Measurements from ENCODE around the gene SLC7A14. TPM values are rescaled to one million over a fixed set of nuclear protein-coding genes. Genes with fewer than 3 reads are reported as not detected.

Gene SLC7A14
- total RNA-seq, 1 donor from 2014 or later = 0.07 TPM

DNA sequence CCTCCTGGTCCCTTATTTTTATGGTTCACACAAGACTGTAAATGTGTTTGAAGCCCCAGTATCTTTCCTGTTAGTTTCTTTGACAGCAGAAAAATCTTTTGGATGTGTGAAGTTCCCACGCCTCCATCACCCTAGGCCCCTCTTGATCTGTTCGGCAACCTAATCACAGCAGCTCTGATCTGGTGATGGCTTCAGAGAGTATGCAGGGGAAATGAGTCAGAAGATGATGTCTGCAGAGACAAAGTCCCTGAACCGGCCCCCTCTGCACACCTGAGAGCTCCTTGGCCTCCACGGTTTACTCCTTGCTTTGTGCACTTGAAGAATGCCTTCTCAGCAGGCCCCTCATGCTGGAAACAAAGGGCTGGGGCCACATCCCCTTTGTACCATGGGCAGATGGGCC is 103.7 kb downstream of the SLC7A14 start:
- Mint-ChIP-seq H3K4me3 (no peak overlapping the region), H3K27me3 (ENCODE audit: low read depth) (no peaks in the 10 kb centered on the region), H3K4me1 (peaks cover 20% of the 10 kb centered on the region), H3K27ac (ENCODE audit: unreplicated experiment) (no peak overlapping the region), H3K9me3 (no peaks in the 10 kb centered on the region), H3K36me3 (ENCODE audit: low read depth) (no peaks in the 10 kb centered on the region)
- TF ChIP-seq, protein P1, sequence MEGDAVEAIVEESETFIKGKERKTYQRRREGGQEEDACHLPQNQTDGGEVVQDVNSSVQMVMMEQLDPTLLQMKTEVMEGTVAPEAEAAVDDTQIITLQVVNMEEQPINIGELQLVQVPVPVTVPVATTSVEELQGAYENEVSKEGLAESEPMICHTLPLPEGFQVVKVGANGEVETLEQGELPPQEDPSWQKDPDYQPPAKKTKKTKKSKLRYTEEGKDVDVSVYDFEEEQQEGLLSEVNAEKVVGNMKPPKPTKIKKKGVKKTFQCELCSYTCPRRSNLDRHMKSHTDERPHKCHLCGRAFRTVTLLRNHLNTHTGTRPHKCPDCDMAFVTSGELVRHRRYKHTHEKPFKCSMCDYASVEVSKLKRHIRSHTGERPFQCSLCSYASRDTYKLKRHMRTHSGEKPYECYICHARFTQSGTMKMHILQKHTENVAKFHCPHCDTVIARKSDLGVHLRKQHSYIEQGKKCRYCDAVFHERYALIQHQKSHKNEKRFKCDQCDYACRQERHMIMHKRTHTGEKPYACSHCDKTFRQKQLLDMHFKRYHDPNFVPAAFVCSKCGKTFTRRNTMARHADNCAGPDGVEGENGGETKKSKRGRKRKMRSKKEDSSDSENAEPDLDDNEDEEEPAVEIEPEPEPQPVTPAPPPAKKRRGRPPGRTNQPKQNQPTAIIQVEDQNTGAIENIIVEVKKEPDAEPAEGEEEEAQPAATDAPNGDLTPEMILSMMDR (conservative IDR thresholded peaks at IDR 0.05) = no peak
- DNase-seq (ENCODE audit: low read depth, low spot score) = no peak

DNA sequence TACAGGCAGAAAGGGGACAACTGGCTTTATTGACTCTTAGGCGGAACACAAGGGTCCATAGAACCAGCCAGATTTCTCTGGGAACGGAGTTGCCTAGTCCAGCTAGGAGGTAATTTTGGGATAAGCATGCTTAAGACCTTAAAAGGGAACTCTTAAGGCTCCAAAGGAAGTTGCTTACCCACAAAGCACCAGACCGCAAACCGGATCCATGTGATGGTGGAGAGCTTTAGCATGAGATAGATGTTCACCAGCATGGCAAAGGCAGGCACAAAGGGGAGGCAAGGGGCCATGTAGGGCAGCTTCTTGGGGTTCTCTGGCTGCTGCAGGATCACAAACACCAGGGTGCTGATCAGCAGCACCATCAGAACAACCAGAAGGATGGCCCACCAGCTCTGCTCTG is 105.8 kb downstream of the SLC7A14 start:
- no peaks in the 10 kb centered on the region for H3K36me3 Mint-ChIP-seq (ENCODE audit: low read depth)
- TF ChIP-seq, protein P1 (conservative IDR thresholded peaks at IDR 0.05) = no peak
- H3K27me3 Mint-ChIP-seq (ENCODE audit: low read depth) = peaks cover 11% of the 10 kb centered on the region
- H3K9me3 Mint-ChIP-seq = no peaks in the 10 kb centered on the region
- no peak for DNase-seq (ENCODE audit: low read depth, low spot score)
- no peak overlapping the region for H3K4me3 Mint-ChIP-seq
- H3K27ac Mint-ChIP-seq (ENCODE audit: unreplicated experiment) = no peak overlapping the region
- no peaks in the 10 kb centered on the region for H3K4me1 Mint-ChIP-seq

DNA sequence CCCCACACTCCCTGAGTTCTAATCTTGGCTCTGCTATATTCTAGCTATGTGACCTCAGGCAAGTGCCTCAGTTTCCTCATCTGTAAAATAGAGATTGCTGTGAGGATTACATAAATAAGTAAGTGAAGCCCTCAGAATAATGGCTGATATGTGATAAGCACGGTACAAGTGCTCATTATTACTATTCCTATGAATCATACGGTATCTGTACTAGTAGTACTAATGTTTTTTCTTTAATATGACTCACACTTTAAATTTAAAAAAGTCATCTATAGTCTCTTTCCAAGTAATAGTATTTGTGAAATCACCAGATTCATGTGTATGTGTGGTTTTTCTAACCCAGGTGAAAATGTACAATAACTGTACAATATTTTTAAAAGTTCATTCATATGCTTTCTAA is 108.5 kb downstream of the SLC7A14 start:
- no peak for DNase-seq (ENCODE audit: low read depth, low spot score)
- H3K9me3 Mint-ChIP-seq = no peaks in the 10 kb centered on the region
- no peaks in the 10 kb centered on the region for H3K36me3 Mint-ChIP-seq (ENCODE audit: low read depth)
- TF ChIP-seq, protein P1 (conservative IDR thresholded peaks at IDR 0.05) = no peak
- H3K4me3 Mint-ChIP-seq = no peak overlapping the region
- H3K4me1 Mint-ChIP-seq = no peaks in the 10 kb centered on the region
- no peak overlapping the region for H3K27ac Mint-ChIP-seq (ENCODE audit: unreplicated experiment)
- H3K27me3 Mint-ChIP-seq (ENCODE audit: low read depth) = peaks cover 20% of the 10 kb centered on the region

DNA sequence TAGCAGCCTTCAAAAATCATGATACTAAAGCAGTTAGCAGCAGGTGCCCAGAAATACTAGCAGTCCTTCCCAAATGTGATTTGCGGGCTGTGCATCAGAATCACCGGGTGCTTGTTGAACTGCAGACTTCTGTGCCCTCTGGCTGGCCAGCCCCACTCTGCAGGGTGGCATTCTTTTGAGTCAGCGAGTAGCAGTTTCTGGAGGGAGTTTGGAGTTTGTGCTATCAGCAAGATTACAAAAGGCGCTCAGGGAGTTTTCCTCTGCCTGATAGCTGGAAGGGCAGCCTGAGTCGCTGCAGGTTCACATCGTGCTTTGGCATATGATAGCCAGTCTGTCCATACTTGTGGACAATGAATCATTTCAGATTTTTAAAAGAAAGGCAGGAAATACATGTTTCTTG is 109.6 kb downstream of the SLC7A14 start:
- Mint-ChIP-seq H3K9me3 (no peaks in the 10 kb centered on the region), H3K4me3 (no peak overlapping the region), H3K27me3 (ENCODE audit: low read depth) (peaks cover 20% of the 10 kb centered on the region), H3K36me3 (ENCODE audit: low read depth) (no peaks in the 10 kb centered on the region), H3K27ac (ENCODE audit: unreplicated experiment) (no peak overlapping the region), H3K4me1 (peaks cover under 1% of the 10 kb centered on the region)
- TF ChIP-seq, protein P1 (conservative IDR thresholded peaks at IDR 0.05) = no peak
- no peak for DNase-seq (ENCODE audit: low read depth, low spot score)

DNA sequence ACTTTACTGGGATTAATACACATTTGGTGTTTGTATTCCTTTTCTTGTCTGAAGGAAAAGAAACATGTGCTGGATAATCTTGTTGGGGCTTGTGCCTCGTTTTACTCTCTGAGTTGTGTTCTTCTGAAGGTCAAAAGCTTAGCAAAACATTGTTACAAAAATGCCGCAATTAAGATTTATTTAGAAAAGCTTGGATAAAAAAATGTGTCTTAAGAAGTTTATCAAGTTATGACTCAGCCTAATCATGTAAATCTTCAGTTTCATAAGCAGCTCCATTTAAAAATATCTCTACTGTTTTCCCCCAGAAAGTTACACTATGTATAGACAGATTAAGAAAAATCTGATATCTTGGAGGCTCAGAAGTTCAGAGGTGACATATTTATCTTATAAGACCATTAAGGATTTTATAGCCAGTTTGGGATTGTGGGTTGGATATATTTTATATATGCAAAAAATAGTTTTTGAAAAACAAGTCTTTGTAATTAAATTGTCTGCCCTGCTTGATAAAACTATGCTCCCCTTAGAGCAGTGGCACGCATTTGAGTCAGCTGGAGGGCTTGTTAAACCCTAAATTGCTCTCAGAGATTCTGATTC is 110.7 kb downstream of the SLC7A14 start:
- Mint-ChIP-seq H3K9me3 (no peaks in the 10 kb centered on the region), H3K27ac (ENCODE audit: unreplicated experiment) (no peak overlapping the region), H3K4me3 (no peak overlapping the region), H3K4me1 (peaks cover 12% of the 10 kb centered on the region), H3K27me3 (ENCODE audit: low read depth) (peaks cover 20% of the 10 kb centered on the region), H3K36me3 (ENCODE audit: low read depth) (no peaks in the 10 kb centered on the region)
- no peak for DNase-seq (ENCODE audit: low read depth, low spot score)
- TF ChIP-seq, protein P1 (conservative IDR thresholded peaks at IDR 0.05) = no peak

All from neural crest cell (in vitro differentiated cells).